ENCODE data around the gene KPNA6. TPM values are rescaled to one million over a fixed set of nuclear protein-coding genes. Genes with fewer than 3 reads are reported as not detected.

Gene KPNA6
- polyA plus RNA-seq, 1 donor (not counting 4 experiments of a cell fraction or from before 2014, with no cell fraction given): 42.6 TPM

DNA sequence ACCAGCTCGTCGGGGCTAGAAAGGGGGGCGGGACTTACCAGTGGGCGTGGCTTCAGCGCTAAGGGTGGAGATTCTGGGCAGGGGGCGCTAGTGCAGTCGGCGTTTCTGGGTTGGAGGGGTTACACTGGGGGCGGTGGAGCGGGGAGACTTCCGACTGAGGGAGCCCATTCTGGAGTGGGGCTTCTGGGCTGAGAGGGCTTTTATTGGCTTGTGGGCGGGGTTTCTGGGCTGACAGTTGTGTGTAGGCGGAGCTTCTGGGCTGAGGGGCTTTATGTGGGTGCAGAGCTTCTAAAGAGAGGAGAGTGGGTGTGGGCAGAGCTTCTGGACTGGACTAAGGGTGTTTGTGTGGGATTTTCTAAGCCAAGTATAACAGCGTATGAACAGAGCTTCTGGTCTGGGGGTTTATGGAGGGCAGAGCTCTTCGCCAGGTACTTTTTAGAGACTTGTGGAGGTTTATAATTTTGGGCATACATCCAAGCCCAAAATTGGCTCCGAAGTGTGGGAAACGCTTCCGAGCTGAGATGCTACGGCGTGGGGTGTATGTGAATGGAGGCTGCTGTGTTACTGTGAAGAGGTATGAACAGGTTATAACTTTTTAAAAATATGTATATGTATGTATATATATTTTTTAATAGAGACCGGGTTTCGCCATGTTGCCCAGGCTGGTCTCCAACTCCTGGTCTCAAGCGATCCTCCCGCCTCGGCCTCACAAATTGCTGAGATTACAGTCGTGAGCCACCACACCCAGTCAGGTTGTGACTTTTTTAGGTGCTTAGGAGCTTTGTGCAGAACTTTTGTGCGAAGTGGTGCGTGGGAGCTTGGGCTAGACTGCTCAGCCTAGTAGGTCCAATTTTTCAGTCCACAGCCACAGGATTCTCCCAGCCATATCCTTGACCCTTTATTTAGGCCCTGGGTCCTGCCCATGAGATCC is 34.3 kb upstream of the KPNA6 start:
- peak overlapping the region; percentile 75 to 80 (median 75) for H3K4me3 ChIP-seq (ENCODE audit: control insufficient read depth in 2 of 3, extremely low read depth in 1 of 3, insufficient read depth in 2 of 3, low read depth in 1 of 3, low read length in 3 of 3)
- H3K36me3 ChIP-seq (ENCODE audit: control insufficient read depth in 2 of 2, extremely low read depth in 1 of 2, insufficient read depth in 2 of 2, low read length in 2 of 2): peaks cover 11 to 18% of the 10 kb centered on the region in 2 experiments
- peaks cover 8% of the 10 kb centered on the region for H3K79me2 ChIP-seq (ENCODE audit: control insufficient read depth, insufficient read depth, low read length)
- H3K27me3 ChIP-seq (ENCODE audit: control insufficient read depth, extremely low read depth, insufficient read depth, low read length): no peaks in the 10 kb centered on the region
- peaks cover 18% of the 10 kb centered on the region for H3K4me1 ChIP-seq (ENCODE audit: control insufficient read depth, extremely low read depth, insufficient read depth, low read length)
- no peaks in the 10 kb centered on the region for H4K20me1 ChIP-seq (ENCODE audit: control insufficient read depth, extremely low read depth, insufficient read depth, low read length)
- H3K9me3 ChIP-seq (ENCODE audit: control insufficient read depth, low read depth, low read length): no peaks in the 10 kb centered on the region
- peak overlapping the region; percentile 75 for H3K9ac ChIP-seq (ENCODE audit: control insufficient read depth, extremely low read depth, insufficient read depth, low read length)
- TF ChIP-seq EZH2 (IDR thresholded peaks at IDR 0.05; ENCODE audit: low read length): no peak
- TF ChIP-seq, protein P1, sequence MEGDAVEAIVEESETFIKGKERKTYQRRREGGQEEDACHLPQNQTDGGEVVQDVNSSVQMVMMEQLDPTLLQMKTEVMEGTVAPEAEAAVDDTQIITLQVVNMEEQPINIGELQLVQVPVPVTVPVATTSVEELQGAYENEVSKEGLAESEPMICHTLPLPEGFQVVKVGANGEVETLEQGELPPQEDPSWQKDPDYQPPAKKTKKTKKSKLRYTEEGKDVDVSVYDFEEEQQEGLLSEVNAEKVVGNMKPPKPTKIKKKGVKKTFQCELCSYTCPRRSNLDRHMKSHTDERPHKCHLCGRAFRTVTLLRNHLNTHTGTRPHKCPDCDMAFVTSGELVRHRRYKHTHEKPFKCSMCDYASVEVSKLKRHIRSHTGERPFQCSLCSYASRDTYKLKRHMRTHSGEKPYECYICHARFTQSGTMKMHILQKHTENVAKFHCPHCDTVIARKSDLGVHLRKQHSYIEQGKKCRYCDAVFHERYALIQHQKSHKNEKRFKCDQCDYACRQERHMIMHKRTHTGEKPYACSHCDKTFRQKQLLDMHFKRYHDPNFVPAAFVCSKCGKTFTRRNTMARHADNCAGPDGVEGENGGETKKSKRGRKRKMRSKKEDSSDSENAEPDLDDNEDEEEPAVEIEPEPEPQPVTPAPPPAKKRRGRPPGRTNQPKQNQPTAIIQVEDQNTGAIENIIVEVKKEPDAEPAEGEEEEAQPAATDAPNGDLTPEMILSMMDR (optimal IDR thresholded peaks at IDR 0.05 in 1 of 3, IDR thresholded peaks at IDR 0.05 in 1 of 3, conservative IDR thresholded peaks at IDR 0.05 in 1 of 3; ENCODE audit: extremely low read depth in 1 of 3, insufficient read depth in 2 of 3, low read length in 3 of 3): peak in 1 of 3 experiments; percentile 31
- FAIRE-seq: no peak
- DNase-seq (ENCODE audit: low read depth, low spot score): no peak
- peak overlapping the region; percentile 94 for H3K4me2 ChIP-seq (ENCODE audit: control insufficient read depth, extremely low read depth, insufficient read depth, low read depth, low read length)
- peak overlapping the region; percentile 42 for H2AFZ ChIP-seq (ENCODE audit: control insufficient read depth, low read length)
- no peaks in the 10 kb centered on the region for H3K9me1 ChIP-seq (ENCODE audit: control insufficient read depth, extremely low read depth, insufficient read depth, low read length)
- dilution Hi-C loops (cut with MboI; ENCODE audit: extremely low pct_ligation_motif_present, low sequenced_read_pairs): no loop called here
- H3K27ac ChIP-seq (ENCODE audit: control insufficient read depth, insufficient read depth, low read length): peak overlapping the region; percentile 39

DNA sequence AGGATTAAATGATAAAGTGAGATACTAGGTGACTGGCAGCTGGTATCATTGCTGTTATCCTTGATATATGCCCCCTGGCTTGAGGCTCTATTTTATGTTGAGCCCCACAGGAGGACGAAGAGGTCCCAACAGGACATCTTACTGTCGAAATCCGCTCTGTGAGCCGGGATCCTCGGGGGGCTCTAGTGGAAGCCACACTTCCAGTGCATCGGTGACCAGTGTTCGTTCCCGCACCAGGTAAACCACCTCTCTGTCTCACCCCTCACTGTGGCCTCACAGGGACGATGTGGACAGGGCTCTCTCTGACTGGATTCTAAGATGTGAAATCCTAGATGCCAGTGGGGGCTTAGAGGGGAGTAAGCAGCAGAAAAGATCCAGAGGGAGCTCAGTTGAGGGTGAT is 33.0 kb upstream of the KPNA6 start:
- Histone ChIP-seq H3K4me2 (ENCODE audit: control insufficient read depth, extremely low read depth, insufficient read depth, low read depth, low read length) (no peak overlapping the region), H3K36me3 (ENCODE audit: control insufficient read depth in 2 of 2, extremely low read depth in 1 of 2, insufficient read depth in 2 of 2, low read length in 2 of 2) (peaks cover 11 to 18% of the 10 kb centered on the region in 2 experiments), H3K9ac (ENCODE audit: control insufficient read depth, extremely low read depth, insufficient read depth, low read length) (no peak overlapping the region), H3K27ac (ENCODE audit: control insufficient read depth, insufficient read depth, low read length) (no peak overlapping the region), H2AFZ (ENCODE audit: control insufficient read depth, low read length) (no peak overlapping the region), H3K9me1 (ENCODE audit: control insufficient read depth, extremely low read depth, insufficient read depth, low read length) (no peaks in the 10 kb centered on the region), H3K4me1 (ENCODE audit: control insufficient read depth, extremely low read depth, insufficient read depth, low read length) (peaks cover 12% of the 10 kb centered on the region), H3K27me3 (ENCODE audit: control insufficient read depth, extremely low read depth, insufficient read depth, low read length) (no peaks in the 10 kb centered on the region), H3K9me3 (ENCODE audit: control insufficient read depth, low read depth, low read length) (no peaks in the 10 kb centered on the region), H3K79me2 (ENCODE audit: control insufficient read depth, insufficient read depth, low read length) (peaks cover 8% of the 10 kb centered on the region), H3K4me3 (ENCODE audit: control insufficient read depth in 2 of 3, extremely low read depth in 1 of 3, insufficient read depth in 2 of 3, low read depth in 1 of 3, low read length in 3 of 3) (no peak overlapping the region), H4K20me1 (ENCODE audit: control insufficient read depth, extremely low read depth, insufficient read depth, low read length) (no peaks in the 10 kb centered on the region)
- FAIRE-seq (no peak), DNase-seq (ENCODE audit: low read depth, low spot score) (no peak)
- no peak for TF ChIP-seq EZH2 (IDR thresholded peaks at IDR 0.05; ENCODE audit: low read length)
- TF ChIP-seq, protein P1 (optimal IDR thresholded peaks at IDR 0.05 in 1 of 3, IDR thresholded peaks at IDR 0.05 in 1 of 3, conservative IDR thresholded peaks at IDR 0.05 in 1 of 3; ENCODE audit: extremely low read depth in 1 of 3, insufficient read depth in 2 of 3, low read length in 3 of 3): no peak
- dilution Hi-C loops (cut with MboI; ENCODE audit: extremely low pct_ligation_motif_present, low sequenced_read_pairs): no loop called here
